H9 (cell line): ENCODE data around the gene SYNGR4. TPM values are rescaled to one million over a fixed set of nuclear protein-coding genes. Genes with fewer than 3 reads are reported as not detected.

Source experiments
- DNase-seq: peaks from one replicate; pipeline ENCODE4 v3.0.0-alpha.2; 2017
- H2AFZ ChIP-seq: one replicate; pipeline ENCODE4 v1.6.1; 2013; ENCODE audit warnings: mild to moderate bottlenecking, low read length, control low read depth, moderate library complexity
- H2AK5ac ChIP-seq: 2 replicates; pipeline ENCODE4 v1.6.1; 2013; ENCODE audit warnings: low read length, control low read depth, mixed read lengths; ENCODE audit not compliant: insufficient read length
- H2BK120ac ChIP-seq: one replicate; pipeline ENCODE4 v1.6.1; 2013; ENCODE audit warnings: low read depth, mild to moderate bottlenecking, low read length, control low read depth, inconsistent platforms; ENCODE audit not compliant: poor library complexity, severe bottlenecking
- H2BK12ac ChIP-seq: 2 replicates; pipeline ENCODE4 v1.6.1; 2013; ENCODE audit warnings: low read length, control low read depth, mixed read lengths, low read depth; ENCODE audit not compliant: insufficient read length
- H2BK15ac ChIP-seq: 2 replicates; pipeline ENCODE4 v1.6.1; 2013; ENCODE audit warnings: low read depth, low read length, control low read depth
- H2BK20ac ChIP-seq: one replicate; pipeline ENCODE4 v1.6.1; 2013; ENCODE audit warnings: low read depth, mild to moderate bottlenecking, low read length, control low read depth, inconsistent platforms; ENCODE audit not compliant: poor library complexity, severe bottlenecking
- H2BK5ac ChIP-seq: 2 replicates; pipeline ENCODE4 v1.6.1; 2013; ENCODE audit warnings: low read length, control low read depth, mixed read lengths; ENCODE audit not compliant: insufficient read length
- H3K14ac ChIP-seq: 2 replicates; pipeline ENCODE4 v1.6.1; 2013; ENCODE audit warnings: low read length, control low read depth; ENCODE audit not compliant: insufficient read depth
- H3K18ac ChIP-seq: 2 replicates; pipeline ENCODE4 v1.6.1; 2013; ENCODE audit warnings: low read depth, mild to moderate bottlenecking, mixed read lengths, low read length, control low read depth; ENCODE audit not compliant: insufficient read length
- H3K23ac ChIP-seq: 2 replicates; pipeline ENCODE4 v1.6.1; 2013; ENCODE audit warnings: low read length, control low read depth, mixed read lengths, low read depth; ENCODE audit not compliant: insufficient read length
- H3K23me2 ChIP-seq: 2 replicates; pipeline ENCODE4 v1.6.1; 2013; ENCODE audit warnings: low read depth, mild to moderate bottlenecking, mixed read lengths, low read length, control low read depth; ENCODE audit not compliant: insufficient read length, poor library complexity, severe bottlenecking
- H3K27ac ChIP-seq: 2 replicates; pipeline ENCODE4 v1.5.1; 2013; ENCODE audit warnings: low read length, control low read depth, mixed read lengths, low read depth; ENCODE audit not compliant: insufficient read length
- H3K27me3 ChIP-seq: 2 replicates; pipeline ENCODE4 v1.6.1; 2013; ENCODE audit warnings: low read length, control low read depth, inconsistent platforms; ENCODE audit not compliant: insufficient read depth
- H3K4ac ChIP-seq: 2 replicates; pipeline ENCODE4 v1.6.1; 2013; ENCODE audit warnings: low read depth, mild to moderate bottlenecking, control low read depth, inconsistent platforms, low read length, moderate library complexity
- H3K4me1 ChIP-seq: 2 replicates; pipeline ENCODE4 v1.6.1; 2013; ENCODE audit warnings: low read length, control low read depth, inconsistent platforms; ENCODE audit not compliant: insufficient read depth
- H3K4me2 ChIP-seq: 2 replicates; pipeline ENCODE4 v1.6.1; 2013; ENCODE audit warnings: low read length, control low read depth, mixed read lengths; ENCODE audit not compliant: insufficient read length, insufficient read depth
- H3K56ac ChIP-seq: 2 replicates; pipeline ENCODE4 v1.6.1; 2013; ENCODE audit warnings: low read depth, mild to moderate bottlenecking, mixed read lengths, low read length, control low read depth; ENCODE audit not compliant: insufficient read length
- H3K79me1 ChIP-seq: 2 replicates; pipeline ENCODE4 v1.6.1; 2013; ENCODE audit warnings: low read depth, mild to moderate bottlenecking, moderate library complexity, low read length, control low read depth, inconsistent platforms; ENCODE audit not compliant: insufficient read depth, poor library complexity, severe bottlenecking
- H3K79me2 ChIP-seq: 2 replicates; pipeline ENCODE4 v1.6.1; 2013; ENCODE audit warnings: low read length, control low read depth, inconsistent platforms; ENCODE audit not compliant: insufficient read depth
- H3K9ac ChIP-seq: 2 replicates; pipeline ENCODE4 v1.6.1; 2013; ENCODE audit warnings: low read length, control low read depth, mixed read lengths; ENCODE audit not compliant: insufficient read length; ENCODE audit errors: extremely low read depth
- H3K9me3 ChIP-seq: one replicate; pipeline ENCODE4 v1.6.1; 2013; ENCODE audit warnings: low read depth, low read length, inconsistent platforms; ENCODE audit not compliant: control insufficient read depth
- H3T11ph ChIP-seq: one replicate; pipeline ENCODE4 v1.6.1; 2013; ENCODE audit warnings: mild to moderate bottlenecking, low read length, control low read depth, inconsistent platforms
- H4K20me1 ChIP-seq: one replicate; pipeline ENCODE4 v1.6.1; 2013; ENCODE audit not compliant: control insufficient read depth, insufficient read length, insufficient read depth
- H4K5ac ChIP-seq: 2 replicates; pipeline ENCODE4 v1.6.1; 2013; ENCODE audit warnings: low read depth, mild to moderate bottlenecking, mixed read lengths, low read length, control low read depth; ENCODE audit not compliant: insufficient read length
- H4K8ac ChIP-seq: replicated peaks from 2 replicates; pipeline ENCODE4 v1.6.1; 2013; ENCODE audit warnings: low read length, control low read depth, mixed read lengths, low read depth; ENCODE audit not compliant: insufficient read length
- H4K91ac ChIP-seq: 2 replicates; pipeline ENCODE4 v1.6.1; 2013; ENCODE audit warnings: low read depth, mild to moderate bottlenecking, moderate library complexity, mixed read lengths, low read length, control low read depth; ENCODE audit not compliant: insufficient read length
- H3K27ac Mint-ChIP-seq, 3 experiments: 2 replicates in 2 of 3; 3 replicates in 1 of 3; pipeline ENCODE4 v1.8.0; 2020 to 2021; ENCODE audit warnings: mixed read lengths in 3 of 3, mild to moderate bottlenecking in 1 of 3, moderate library complexity in 1 of 3
- H3K27me3 Mint-ChIP-seq: 2 replicates; pipeline ENCODE4 v1.8.0; 2021; ENCODE audit warnings: low read depth, mild to moderate bottlenecking, moderate library complexity, mixed read lengths
- H3K36me3 Mint-ChIP-seq, 3 experiments: 2 replicates in 2 of 3; 3 replicates in 1 of 3; pipeline ENCODE4 v1.8.0; 2020 to 2021; ENCODE audit warnings: low read depth in 3 of 3, mixed read lengths in 3 of 3; ENCODE audit not compliant: insufficient read depth in 1 of 3
- H3K4me1 Mint-ChIP-seq, 2 experiments: 2 replicates each; pipeline ENCODE4 v1.8.0; 2020; ENCODE audit warnings: mixed read lengths in 2 of 2
- H3K4me3 Mint-ChIP-seq, 2 experiments: 2 replicates in 1 of 2; 3 replicates in 1 of 2; pipeline ENCODE4 v1.8.0; 2020 to 2021; ENCODE audit warnings: mild to moderate bottlenecking in 2 of 2, mixed read lengths in 2 of 2, moderate library complexity in 1 of 2
- H3K9me3 Mint-ChIP-seq, 2 experiments: 2 replicates in 1 of 2; 3 replicates in 1 of 2; pipeline ENCODE4 v1.8.0; 2020; ENCODE audit warnings: mild to moderate bottlenecking in 2 of 2, mixed read lengths in 2 of 2, moderate library complexity in 1 of 2
- CTCF ChIP-seq: fragments of 200-600 bp; sonication (generic); conservative IDR thresholded peaks from 3 replicates; pipeline ENCODE4 v1.8.0; 2021; ENCODE audit warnings: antibody characterized with exemption, mild to moderate bottlenecking
- WGBS: extraction: QIAGEN DNeasy Blood & Tissue Kit; methylation state at CpG from one replicate; pipeline ENCODE4 v1.1.7; 2013; ENCODE audit warnings: missing lambda C conversion rate, low lambda C conversion rate, mixed read lengths; ENCODE audit not compliant: insufficient read length; ENCODE audit errors: extremely low coverage; 5-methylcytosine and 5-hydroxymethylcytosine counted together
- total RNA-seq: library from RNA; stranded (reverse); gene quantifications from 2 replicates; pipeline ENCODE4 v1.2.1, GENCODE V29; 2021

Gene SYNGR4
- total RNA-seq, 1 experiment from 2014 or later, result 0.31 TPM

GRCh38 chr19:48395170-48395455 is 30.9 kb downstream of the SYNGR4 start:
- WGBS, result no CpG with 5 or more reads among the region's 6 CpGs
- Mint-ChIP-seq H3K4me3 (peak overlapping the region in 1 of 2 experiments; percentile 84; a peak in 3 of 5 replicates), H3K27ac (no peak overlapping the region), H3K27me3 (peaks cover 62% of the 10 kb centered on the region), H3K9me3 (no peaks in the 10 kb centered on the region; a peak in 1 of 5 replicates), H3K36me3 (no peaks in the 10 kb centered on the region; a peak in 1 of 7 replicates), H3K4me1 (peaks cover 39 to 69% of the 10 kb centered on the region in 2 experiments)
- no peak overlapping the region for H3K56ac ChIP-seq
- peak overlapping the region; percentile 72 for H3K4me2 ChIP-seq
- no peaks in the 10 kb centered on the region; the same call in 1 of the 2 replicates for H3K79me2 ChIP-seq
- no peak overlapping the region for H3K18ac ChIP-seq
- peaks cover 8% of the 10 kb centered on the region; the same call in 1 of the 2 replicates for H3K27me3 ChIP-seq
- no peak overlapping the region for H2AFZ ChIP-seq
- H3K27ac ChIP-seq, result no peak overlapping the region
- H4K8ac ChIP-seq, result no peak overlapping the region
- H2BK20ac ChIP-seq, result no peak overlapping the region
- DNase-seq, result no peak
- no peak overlapping the region for H3K23ac ChIP-seq
- peaks cover 6% of the 10 kb centered on the region; the same call in 1 of the 2 replicates for H3K4me1 ChIP-seq
- no peaks in the 10 kb centered on the region for H3K9me3 ChIP-seq
- H2BK15ac ChIP-seq, result no peak overlapping the region
- H2BK5ac ChIP-seq, result no peak overlapping the region
- no peak overlapping the region for H3K4ac ChIP-seq
- TF ChIP-seq CTCF, result no peak
- H2AK5ac ChIP-seq, result no peak overlapping the region
- no peak overlapping the region for H3K9ac ChIP-seq
- H3T11ph ChIP-seq, result no peak overlapping the region
- no peak overlapping the region for H2BK12ac ChIP-seq
- no peak overlapping the region for H2BK120ac ChIP-seq
- H4K5ac ChIP-seq, result no peak overlapping the region
- H3K23me2 ChIP-seq, result peaks cover 17% of the 10 kb centered on the region
- H4K91ac ChIP-seq, result no peak overlapping the region
- no peaks in the 10 kb centered on the region for H4K20me1 ChIP-seq
- no peak overlapping the region for H3K14ac ChIP-seq
- no peaks in the 10 kb centered on the region for H3K79me1 ChIP-seq
